Neutrophil (primary cell): ENCODE results near the gene HTR2A.

Source experiments
- H3K27ac ChIP-seq: fragments of 200-600 bp; sonication (generic); 2 replicates; pipeline ENCODE4 v1.5.1; 2016; ENCODE audit warnings: mild to moderate bottlenecking, moderate library complexity
- H3K27me3 ChIP-seq: fragments of 200-600 bp; sonication (generic); 2 replicates; pipeline ENCODE4 v1.6.0; 2016; ENCODE audit warnings: mild to moderate bottlenecking
- H3K36me3 ChIP-seq: fragments of 200-600 bp; sonication (generic); 2 replicates; pipeline ENCODE4 v1.5.1; 2017
- H3K4me1 ChIP-seq, 2 experiments: fragments of 200-600 bp in 1 of 2; sonication (generic) in 1 of 2; 1 replicate in 1 of 2; 2 replicates in 1 of 2; pipeline versions ENCODE4 v1.5.1 to v1.6.1; 2013 to 2016; ENCODE audit warnings: low read depth in 1 of 2, low read length in 1 of 2, mild to moderate bottlenecking in 1 of 2, moderate library complexity in 1 of 2; ENCODE audit not compliant: control insufficient read depth in 1 of 2, insufficient read depth in 1 of 2
- H3K4me3 ChIP-seq, 2 experiments: fragments of 200-600 bp in 1 of 2; sonication (generic) in 1 of 2; 1 replicate in 1 of 2; 2 replicates in 1 of 2; pipeline ENCODE4 v1.5.1; 2013 to 2016; ENCODE audit warnings: low read depth in 1 of 2, low read length in 1 of 2, mild to moderate bottlenecking in 1 of 2, moderate library complexity in 1 of 2
- H3K9me3 ChIP-seq: fragments of 200-600 bp; sonication (generic); 2 replicates; pipeline ENCODE4 v1.5.1; 2016
- CTCF ChIP-seq: fragments of 200-600 bp; sonication (generic); IDR thresholded peaks from 2 replicates; pipeline ENCODE4 v1.5.1; 2016; ENCODE audit warnings: antibody characterized with exemption

HTR2A gene

GRCh38 chr13:46903748-46904147 lies 6.9 kb upstream of the HTR2A start:
- Histone ChIP-seq H3K9me3 (no peaks in the 10 kb centered on the region), H3K4me1 (no peaks in the 10 kb centered on the region), H3K27me3 (no peaks in the 10 kb centered on the region), H3K27ac (no peak overlapping the region), H3K4me3 (no peak overlapping the region), H3K36me3 (no peaks in the 10 kb centered on the region)
- no peak for TF ChIP-seq CTCF

GRCh38 chr13:46901721-46902120 lies 4.9 kb upstream of the HTR2A start:
- Histone ChIP-seq H3K4me1 (peaks cover 0 to 1% of the 10 kb centered on the region in 2 experiments), H3K9me3 (no peaks in the 10 kb centered on the region), H3K27ac (no peak overlapping the region), H3K36me3 (no peaks in the 10 kb centered on the region), H3K4me3 (no peak overlapping the region), H3K27me3 (peaks cover 13% of the 10 kb centered on the region)
- TF ChIP-seq CTCF = no peak

GRCh38 chr13:46899801-46900200 lies 2.9 kb upstream of the HTR2A start:
- Histone ChIP-seq H3K36me3 (no peaks in the 10 kb centered on the region), H3K27ac (no peak overlapping the region), H3K4me1 (peaks cover 0 to 7% of the 10 kb centered on the region in 2 experiments), H3K27me3 (peaks cover 32% of the 10 kb centered on the region), H3K4me3 (no peak overlapping the region), H3K9me3 (no peaks in the 10 kb centered on the region)
- no peak for TF ChIP-seq CTCF

GRCh38 chr13:46895381-46895780 lies 1.5 kb downstream of the HTR2A start:
- Histone ChIP-seq H3K4me3 (no peak overlapping the region), H3K9me3 (no peaks in the 10 kb centered on the region), H3K4me1 (peaks cover 4 to 19% of the 10 kb centered on the region in 2 experiments), H3K36me3 (no peaks in the 10 kb centered on the region), H3K27ac (no peak overlapping the region), H3K27me3 (peaks cover 60% of the 10 kb centered on the region)
- no peak for TF ChIP-seq CTCF

GRCh38 chr13:46894568-46894967 lies 2.3 kb downstream of the HTR2A start:
- no peak overlapping the region for H3K27ac ChIP-seq
- H3K27me3 ChIP-seq = peaks cover 60% of the 10 kb centered on the region
- peak overlapping the region in 1 of 2 experiments; percentile 50 for H3K4me3 ChIP-seq
- TF ChIP-seq CTCF = no peak
- no peaks in the 10 kb centered on the region for H3K36me3 ChIP-seq
- H3K4me1 ChIP-seq = peaks cover 4 to 19% of the 10 kb centered on the region in 2 experiments
- no peaks in the 10 kb centered on the region for H3K9me3 ChIP-seq
